Skin of body (tissue), 2 donors: ENCODE measurements around the gene URAD. TPM values are rescaled to one million over a fixed set of nuclear protein-coding genes. Genes with fewer than 3 reads are reported as not detected.
"Not testable (repeated sequence)": the region's sequence is repeated elsewhere in the genome, so short reads cannot be mapped to it uniquely, and the experiment has no call there.

Experiments used
- DNase-seq: peaks from one replicate; lab custom pipeline; 2025; lab: John Stamatoyannopoulos, UW
- total RNA-seq: library from RNA; depleted of rRNA; stranded (reverse); fragments of >200 nt; gene quantifications from one replicate; pipeline ENCODE4 v1.2.3, GENCODE V29; 2014

Gene URAD
- total RNA-seq, 1 donor from 2014 or later = not detected

DNA sequence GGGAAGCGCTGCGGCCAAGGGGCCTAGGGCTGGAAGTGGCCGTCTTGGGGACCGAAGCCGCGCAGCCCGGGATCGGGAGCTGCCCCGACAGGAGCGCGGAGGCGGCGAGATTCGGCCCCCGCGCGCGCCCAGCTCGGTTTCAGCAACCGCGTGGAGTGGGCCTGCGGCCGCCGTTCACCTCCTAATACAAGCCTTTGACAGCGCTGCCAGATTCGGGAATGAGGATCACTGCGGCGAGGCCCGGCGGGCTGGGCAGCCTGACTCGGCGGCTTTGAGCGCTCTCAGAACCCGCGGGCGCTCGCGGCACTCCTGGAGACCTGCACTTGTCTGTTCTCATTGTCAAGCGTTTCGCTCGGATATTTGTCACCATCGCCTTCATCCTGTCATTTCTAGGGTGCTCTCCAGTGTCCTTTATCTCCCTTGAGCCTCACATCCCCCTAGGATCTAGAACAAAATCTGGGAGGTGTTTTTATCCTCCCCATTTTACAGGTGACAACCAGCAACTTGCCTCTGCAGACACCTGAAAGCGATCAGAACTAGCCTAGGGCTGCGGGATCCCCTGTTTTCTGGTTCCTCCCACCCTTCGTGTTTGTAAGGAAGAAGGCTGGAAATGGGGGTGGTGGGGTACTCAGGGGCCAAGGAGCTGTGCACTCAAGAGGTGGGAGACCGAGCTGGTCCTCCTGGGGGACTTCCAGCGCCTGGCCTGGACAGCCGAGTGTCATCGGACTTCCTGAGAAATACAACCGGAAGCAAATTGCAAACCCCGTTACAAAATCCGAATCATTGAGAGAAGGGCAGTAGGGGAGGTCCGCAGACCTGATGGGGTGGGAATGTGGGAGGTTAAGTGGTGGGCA, 17.9 kb downstream of the URAD start:
- no peak for DNase-seq

DNA sequence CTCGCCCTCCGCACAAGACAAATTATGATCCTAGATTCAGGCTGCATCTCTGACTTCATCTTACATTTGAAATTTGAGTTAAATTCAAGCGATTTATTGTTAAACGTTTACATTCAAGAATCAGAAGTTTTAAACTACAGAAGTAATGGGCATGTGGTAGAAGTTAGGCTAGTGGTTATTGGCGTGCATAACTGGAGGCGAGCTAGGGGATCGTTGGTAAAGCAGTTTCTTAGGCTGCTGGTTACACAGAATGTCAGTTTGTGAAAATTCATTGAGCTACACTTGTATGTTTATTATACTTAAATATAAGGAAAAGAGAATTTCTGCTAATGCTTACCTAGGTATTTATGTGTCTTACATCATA, 18.6 kb downstream of the URAD start:
- no peak for DNase-seq

DNA sequence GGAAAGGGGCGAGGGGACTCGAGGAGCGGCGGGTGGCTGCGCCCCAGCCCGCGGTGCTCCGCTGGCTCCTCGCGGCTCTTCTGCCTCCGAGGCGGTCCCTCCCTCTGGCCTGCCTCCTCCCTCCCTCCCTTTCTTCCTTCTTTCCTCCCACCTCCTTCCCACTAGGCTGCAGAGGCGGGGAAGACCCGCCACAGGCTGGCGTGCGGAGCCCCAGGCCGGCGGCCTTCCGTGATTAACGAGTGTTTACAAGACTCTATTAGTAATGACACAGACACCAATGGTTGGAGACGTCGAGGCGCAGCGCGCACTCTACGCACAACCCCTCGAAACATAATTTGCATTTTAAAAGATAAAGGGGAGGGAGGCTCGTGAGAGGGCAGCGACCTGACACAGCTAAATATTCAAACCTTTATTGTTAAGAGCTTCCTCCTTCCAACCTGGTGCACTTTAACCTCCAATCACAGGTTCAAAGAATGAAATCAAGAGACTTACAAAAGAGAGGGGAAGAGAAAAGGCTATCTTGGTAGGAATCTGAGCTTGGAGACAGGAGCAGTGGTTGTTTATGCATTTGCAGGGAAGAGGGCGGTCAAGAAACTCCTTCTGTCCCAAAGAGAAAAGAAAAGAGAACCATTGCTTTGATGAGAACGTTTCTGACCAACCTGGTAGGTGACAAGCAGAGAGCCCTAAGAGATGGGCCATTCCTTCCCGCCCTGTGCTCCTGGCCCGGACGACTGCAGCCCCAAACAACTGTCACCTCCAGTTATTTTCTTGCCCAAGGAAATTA, 19.2 kb downstream of the URAD start, which contains the start of gene CDX2:
TSS of gene CDX2 (minus strand) at position 234 of the 784 bp plus-strand sequence. CDS start 309 bp downstream, outside the sequence.
- DNase-seq = no peak

DNA sequence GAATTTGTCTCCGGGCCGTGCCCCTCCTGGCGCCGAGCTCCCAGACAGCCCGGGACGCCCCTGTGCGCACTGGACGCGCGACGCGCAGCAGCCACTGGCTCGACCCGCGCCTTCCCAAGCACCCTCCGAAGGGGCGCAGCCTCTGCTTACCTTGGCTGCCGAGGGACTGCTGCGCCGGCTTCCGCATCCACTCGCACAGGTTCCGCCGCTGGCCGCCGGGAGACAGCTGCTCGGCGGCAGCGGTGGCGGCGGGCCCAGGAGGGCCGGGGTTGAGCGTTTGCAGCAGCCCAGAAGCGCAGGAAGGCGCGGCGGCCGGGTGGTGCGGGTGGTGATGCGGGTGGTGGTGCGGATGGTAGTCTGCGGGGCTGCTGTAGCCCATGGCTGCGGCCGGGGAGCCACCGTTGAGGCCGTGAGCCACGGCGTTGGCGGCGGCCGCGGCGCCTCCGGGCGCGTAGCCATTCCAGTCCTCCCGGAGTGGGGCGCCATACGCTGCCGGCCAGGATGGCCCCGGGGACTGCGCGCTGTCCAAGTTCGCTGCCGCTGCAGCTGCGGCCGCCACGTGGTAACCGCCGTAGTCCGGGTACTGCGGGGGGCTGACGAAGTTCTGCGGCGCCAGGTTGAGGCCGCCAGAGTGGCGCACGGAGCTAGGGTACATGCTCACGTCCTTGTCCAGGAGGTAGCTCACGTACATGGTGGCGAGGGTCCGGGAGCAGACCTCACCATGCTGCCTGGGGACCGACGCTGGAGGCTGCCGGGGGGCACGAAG, 20.0 kb downstream of the URAD start:
- DNase-seq = no peak

DNA sequence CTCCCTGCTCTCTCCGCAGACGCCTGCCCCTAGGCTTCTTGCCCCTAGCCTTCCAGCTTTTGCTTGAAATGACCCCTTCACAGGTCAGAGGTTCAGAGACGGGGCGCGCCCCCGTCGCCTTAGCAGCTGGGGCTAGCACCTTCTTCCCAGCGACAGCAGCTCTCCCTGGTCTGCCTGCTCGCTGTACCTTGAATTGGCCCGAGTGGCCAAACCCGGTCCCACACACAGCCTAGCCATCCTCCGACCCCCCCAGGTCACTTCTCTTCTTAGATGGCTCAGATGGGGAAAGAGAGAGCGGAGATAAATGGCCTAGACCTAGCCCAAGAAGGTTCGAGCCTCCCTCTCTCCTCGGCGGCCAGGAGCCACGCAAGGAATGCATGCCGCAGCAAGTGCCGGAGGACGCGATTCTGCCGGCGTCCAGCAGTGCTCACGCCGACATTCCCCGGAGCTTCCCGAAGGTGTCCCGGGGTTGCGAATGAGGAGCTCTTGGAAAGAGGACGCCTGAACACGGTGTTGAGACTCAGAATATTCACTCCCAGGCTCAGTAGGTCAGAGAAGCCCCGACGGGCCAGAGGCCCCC, 20.7 kb downstream of the URAD start:
- DNase-seq = no peak

DNA sequence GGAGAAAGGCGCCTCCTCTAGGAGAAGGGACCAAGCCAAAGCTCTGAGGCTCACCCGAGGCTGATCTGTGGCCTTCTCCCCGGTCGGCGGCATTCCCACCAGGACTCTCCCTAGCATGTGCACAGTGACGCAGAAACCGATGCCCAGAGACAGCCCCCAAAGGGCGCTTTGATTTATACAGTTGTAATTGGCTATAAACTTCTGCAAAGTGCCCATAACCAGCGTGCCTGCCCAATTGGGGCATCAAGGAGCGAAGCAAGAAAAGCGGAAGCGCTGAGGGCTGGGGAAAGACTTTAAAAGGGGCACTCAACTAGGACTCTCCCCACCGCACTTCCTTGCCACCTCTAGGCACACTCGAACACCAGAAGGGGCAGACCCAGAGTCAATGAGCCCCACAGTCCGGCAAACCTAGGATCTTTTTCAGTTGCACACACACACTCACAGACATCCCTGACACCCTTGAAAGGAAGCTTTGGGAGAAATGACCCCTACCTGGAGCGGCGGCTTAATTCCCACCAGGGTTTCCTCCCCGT, 21.2 kb downstream of the URAD start:
- no peak for DNase-seq

DNA sequence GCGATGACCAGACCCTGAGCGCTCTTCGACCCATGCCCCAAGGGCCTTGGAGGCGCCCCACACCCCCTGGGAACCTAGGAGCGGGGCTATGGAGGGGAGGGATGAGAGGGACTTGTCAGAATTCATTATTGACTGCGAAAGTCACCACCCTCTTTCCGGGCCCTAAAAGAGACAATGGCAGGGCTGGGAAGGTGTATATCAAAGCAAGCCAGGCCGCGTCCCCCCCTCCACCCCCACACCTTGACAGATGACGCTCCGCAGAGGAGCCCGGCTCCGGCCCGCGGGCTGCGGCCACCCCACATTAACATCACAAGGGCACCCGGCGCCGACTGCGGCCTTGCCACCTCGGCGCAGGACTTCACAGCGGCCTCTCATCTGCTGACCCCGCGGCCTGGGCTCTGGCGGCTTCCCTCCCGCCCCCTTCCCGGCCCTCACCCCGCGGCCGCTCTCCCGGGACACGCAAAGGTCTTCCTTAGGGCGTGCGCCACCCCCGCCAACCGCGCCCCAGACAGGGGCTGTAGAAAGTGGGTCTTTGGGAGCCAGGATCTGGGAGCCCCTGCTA, 21.8 kb downstream of the URAD start:
- DNase-seq = no peak

DNA sequence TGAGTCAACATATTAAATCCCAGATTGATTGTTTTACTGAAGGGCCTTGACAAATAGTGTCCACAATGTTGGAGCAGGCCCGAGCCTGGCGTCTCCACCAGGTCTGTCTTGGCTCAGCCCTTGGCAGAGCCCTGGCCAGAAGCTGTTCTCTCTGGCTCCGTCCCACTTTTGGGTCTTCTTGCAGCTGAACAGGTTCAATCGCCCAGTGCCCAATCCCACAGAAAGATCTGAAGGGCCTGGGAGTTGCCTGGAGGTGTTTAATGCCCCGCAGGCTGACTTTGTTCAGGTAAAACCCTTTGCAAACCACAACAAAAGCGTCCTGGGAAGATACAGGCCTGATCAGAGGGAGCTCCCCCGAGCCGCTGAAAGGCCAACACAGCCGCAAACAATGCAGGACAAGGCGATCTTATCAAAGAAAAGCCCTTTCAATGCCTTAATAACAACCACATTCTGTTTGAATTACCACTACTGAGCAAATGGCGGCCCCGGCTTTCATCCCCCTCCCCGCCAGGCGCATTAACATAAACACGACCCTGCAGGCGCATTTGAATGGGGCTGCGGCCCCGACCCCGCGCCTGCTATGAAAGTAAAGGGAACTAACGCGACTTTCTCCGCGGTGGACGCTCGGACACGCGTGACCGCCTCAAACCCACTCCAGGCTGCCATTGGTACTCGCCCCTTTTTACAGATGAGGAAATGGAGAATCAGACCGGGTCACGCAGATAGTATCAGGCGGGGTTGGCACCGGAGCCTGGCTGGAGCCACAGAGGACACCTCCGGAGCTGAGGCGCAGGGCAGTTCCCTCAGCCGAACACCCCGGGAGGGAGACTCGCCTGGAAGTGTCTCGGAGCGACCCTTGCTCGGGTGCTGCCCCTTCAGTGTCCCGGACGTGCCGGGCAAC, 22.5 kb downstream of the URAD start:
- DNase-seq = no peak

DNA sequence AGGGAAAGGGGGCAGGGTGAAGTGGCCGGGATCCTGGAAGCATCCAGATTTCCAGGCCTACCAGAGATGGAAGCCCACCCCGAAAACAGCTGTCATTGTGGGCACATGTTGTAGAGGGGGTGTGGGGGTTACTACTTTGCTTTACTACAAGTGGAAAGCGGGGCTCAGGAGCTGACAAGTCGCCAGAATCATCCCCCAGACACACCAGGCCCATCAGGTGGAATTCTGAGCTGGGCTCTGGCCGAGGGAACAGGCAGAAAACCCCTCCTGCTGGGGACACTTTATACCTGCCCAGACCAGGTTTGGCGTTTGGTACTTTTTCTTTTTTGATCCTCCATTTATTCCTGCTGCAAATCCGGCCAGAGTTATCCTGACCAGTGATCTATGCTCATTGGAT, 23.2 kb downstream of the URAD start:
- no peak for DNase-seq

DNA sequence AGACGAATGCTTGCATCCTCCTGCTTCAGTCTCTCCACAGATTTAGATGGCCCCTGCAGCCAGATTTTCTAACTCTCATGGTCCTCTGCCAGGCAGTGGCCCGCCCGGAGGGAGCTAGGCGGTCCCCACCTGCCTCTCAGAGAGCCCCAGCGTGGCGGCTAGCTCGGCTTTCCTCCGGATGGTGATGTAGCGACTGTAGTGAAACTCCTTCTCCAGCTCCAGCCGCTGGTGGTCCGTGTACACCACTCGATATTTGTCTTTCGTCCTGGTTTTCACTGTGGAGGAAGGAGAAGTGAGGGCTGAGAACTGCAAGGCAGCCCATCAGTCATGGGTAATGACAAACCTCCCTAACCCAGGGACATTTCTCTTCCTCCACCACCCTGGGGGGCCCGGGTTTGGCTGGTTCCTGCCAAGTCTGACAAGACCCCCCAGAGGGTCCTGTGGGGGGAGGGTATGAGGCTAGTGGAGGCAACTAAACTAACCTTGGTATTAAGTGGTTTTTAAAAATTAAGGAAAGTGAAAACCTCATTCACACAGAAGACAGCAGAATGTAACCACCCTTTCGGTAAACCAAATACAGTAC, 23.7 kb downstream of the URAD start:
- no peak for DNase-seq

DNA sequence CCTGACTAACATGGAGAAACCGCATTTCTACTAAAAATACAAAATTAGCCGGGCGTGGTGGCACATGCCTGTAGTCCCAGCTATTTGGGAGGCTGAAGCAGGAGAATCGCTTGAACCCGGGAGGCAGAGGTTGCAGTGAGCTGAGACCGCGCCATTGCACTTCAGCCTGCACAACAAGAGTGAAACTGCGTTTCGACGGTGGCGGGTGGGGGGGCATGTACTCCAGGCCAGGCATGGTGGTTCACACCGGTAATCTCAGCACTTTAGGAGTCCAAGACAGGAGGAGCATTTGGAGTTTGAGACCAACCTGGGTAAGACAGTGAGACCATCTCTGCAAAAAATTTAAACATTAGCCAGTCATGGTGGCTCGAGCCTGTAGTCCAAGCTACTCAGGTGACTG, 24.3 kb downstream of the URAD start:
- DNase-seq = not testable (repeated sequence)

DNA sequence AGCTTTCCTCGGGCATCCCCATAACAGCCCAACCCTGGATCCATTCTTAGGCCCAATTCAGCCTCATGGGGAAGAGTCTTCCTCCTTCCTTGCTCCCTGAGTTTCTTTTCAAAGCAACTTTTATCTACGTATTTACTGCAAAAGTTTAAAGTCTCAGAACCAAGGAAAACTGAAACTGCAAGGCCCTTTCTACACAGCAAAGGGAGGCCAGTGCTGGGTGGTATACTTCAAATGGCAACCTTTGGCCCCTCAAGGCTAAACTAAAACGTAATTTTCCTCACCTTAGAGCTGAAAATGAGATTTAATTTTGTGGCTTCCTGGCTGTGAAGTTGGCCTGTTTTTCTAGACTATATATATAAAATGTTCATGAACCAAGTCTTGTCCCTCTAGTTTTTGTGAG, 25.0 kb downstream of the URAD start:
- DNase-seq = no peak

DNA sequence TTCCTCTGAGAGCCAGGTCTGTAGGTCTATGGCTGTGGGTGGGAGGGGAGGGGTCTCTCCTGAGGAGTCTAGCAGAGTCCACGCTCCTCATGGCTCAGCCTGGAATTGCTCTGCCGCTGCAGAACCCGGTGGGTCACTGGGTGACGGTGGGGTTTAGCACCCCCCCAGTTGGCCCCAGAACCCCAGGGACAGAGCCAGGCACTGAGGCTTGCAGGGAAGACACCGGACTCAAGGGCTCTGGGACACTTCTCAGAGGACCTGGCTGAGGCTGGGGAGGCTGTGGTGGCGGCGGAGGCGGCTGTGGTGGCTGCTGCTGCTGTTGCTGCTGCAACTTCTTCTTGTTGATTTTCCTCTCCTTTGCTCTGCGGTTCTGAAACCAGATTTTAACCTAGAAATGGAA, 25.5 kb downstream of the URAD start:
- no peak for DNase-seq

DNA sequence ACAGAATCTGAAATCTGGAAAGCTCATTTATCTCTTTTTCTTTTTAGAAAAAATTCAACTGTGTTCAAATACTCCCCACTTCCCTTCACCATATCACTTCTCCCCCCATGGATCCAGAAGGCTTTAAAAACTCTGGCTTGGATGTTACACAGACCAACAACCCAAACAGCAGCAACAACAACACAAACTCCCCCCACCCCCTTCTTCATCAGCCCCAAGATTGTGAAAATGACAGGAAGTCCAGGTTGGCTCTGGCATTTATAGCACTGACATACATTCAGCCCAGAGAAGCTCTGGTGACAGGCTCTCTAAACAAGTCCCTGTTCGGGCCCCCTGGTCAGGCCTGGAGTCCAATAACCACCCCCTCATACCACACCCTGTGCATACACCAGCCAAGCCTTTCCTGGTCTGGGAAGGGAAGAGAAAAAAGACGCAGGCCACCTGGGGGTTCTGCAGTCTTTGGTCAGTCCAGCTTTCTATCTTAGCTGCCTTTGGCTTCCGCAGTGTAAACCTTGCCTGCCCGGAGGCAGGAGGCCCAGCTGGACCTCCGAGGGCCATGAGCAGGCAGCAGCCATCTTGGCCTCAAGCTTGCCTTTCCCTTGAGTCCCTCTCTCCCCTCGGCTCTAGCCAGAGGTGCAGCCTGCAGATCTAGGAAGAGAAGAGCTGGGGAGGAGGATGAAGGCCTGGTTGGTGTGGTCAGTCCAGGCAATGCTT, 26.2 kb downstream of the URAD start:
- DNase-seq = no peak

DNA sequence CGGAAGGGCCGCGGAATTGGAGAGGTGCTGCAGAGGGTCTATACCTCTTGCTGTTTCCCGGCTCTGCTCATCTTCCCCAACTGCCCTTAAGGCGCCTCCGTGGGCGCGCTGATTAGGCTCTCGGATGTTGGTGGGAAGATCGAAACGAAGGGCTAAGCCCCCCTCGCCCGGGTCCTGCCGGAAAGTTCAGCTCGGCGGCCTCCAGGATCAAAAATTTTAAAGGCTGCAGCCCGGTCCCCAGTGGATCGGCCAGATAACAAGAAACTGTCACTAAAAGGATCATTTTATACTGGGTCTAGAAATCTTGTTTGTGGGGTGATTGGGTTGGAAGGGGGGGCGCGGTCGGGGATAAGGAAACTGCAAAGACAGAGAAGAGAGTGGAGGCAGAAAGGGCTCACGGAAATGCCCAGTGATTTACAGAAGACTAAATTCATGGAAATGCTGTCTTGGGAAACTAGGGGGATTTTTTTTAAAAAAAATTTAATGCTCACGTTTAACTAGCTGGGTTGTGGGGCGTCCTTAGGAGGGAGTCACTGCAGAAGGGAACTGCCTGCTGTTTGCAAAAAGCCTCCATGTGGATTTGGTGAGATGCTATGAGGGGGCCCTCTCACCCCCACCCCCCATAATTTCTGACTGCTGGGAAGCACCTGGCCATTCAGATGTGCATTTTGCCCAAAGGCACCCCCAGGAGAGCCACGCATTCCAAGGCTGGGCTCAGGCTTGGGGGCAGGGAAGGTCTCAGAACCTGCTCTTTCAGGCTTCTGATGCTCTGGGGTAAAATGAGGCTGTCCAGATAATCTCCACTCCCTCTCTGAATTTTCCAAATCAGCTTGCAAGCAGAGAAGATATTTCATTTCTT, 27.0 kb downstream of the URAD start:
- DNase-seq = no peak

DNA sequence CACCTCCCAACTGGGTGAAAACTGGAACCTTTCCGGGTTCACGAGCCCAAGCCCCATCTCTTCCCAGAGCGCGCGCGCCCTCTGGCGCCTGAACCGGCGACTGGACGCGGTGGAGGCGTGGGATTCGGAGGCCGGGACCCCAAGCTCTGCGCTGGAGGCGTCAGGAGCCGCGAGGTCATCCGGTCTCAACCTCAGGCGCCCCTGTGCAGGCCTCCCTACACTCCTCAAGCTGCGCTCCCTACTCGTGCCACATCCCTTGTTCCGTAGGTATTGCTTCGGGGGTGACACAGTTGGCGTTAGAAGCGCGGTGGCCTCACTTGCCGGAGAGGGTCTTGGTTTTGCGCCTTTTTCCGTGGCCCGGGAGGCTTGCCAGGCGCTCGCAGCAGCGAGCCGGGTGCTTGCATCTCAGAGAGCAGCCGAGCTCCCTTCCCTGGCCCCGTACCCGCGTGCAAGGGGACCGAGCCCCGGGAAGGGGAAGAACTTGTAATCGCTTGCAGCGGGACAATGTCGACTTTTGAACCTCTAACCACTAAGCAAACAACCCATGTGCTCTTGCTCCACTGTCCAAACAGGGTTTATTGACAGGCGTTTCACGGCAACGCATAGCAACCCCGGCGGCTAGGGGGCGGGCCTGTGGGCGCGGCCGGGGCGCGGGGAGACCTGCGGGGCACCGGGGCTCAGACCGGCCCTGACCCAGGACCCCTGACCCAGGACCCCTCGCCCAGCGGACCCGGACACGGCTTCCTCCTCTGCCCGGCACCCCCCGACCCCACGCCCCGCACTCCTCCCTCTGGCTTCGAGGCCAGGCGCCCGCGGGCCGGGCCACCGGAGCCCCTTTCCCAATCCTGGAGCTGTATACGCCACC, 27.9 kb downstream of the URAD start:
- DNase-seq = no peak

DNA sequence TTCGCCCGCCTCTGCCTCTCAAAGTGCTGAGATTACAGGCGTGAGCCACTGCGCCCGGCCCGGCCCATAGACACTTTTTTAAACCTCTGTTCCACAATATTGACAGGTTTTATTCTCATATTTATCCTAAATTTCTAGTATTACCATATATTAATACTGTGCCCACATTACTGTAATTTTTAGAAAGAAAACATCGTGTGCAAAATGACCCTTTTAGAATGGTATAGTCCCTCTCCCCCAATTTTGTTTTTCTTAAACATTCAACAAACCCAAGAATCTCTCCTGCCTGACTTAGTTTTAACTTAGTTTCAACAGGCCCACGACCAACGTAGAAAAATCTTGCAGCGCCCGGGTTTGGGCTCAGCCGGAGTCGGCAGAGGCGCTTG, 28.5 kb downstream of the URAD start:
- no peak for DNase-seq
